Activated naive CD4-positive, alpha-beta T cell treated with anti-CD3 and anti-CD28 coated beads, Interleukin-2, amount 50 U/mL, for 72 hours (primary cell): ENCODE results near the gene SDK2. TPM values are rescaled to one million over a fixed set of nuclear protein-coding genes. Genes with fewer than 3 reads are reported as not detected.
A peak's percentile ranks its signal among the peaks of the same experiment; 100 is the strongest.

Source experiments
- ATAC-seq, 2 donors: fragments of 150-1000 bp; cut with Tn5 transposase; 2 replicates each; pipeline ENCODE4 v1.10.0; 2021; ENCODE audit warnings: mild to moderate bottlenecking in 2 of 2, moderate library complexity in 2 of 2
- DNase-seq, 2 donors: peaks; one replicate each; pipeline ENCODE4 v3.0.0; 2021 to 2022; ENCODE audit warnings: low spot score in 2 of 2
- H3K27ac Mint-ChIP-seq, 2 donors: one replicate each; pipeline ENCODE4 v1.8.0; 2022; ENCODE audit warnings: mild to moderate bottlenecking in 2 of 2, mixed read lengths in 2 of 2
- H3K36me3 Mint-ChIP-seq, 2 donors: one replicate each; pipeline ENCODE4 v1.8.0; 2022; ENCODE audit warnings: mixed read lengths in 2 of 2
- H3K9me3 Mint-ChIP-seq, 2 donors: one replicate each; pipeline ENCODE4 v1.8.0; 2022; ENCODE audit warnings: mixed read lengths in 2 of 2
- total RNA-seq, 2 donors: library from RNA; stranded (reverse); gene quantifications; one replicate each; pipeline ENCODE4 v1.2.3, GENCODE V29; 2022

Gene SDK2
- total RNA-seq, 2 donors from 2014 or later, result 0.66 to 1.5 TPM

DNA sequence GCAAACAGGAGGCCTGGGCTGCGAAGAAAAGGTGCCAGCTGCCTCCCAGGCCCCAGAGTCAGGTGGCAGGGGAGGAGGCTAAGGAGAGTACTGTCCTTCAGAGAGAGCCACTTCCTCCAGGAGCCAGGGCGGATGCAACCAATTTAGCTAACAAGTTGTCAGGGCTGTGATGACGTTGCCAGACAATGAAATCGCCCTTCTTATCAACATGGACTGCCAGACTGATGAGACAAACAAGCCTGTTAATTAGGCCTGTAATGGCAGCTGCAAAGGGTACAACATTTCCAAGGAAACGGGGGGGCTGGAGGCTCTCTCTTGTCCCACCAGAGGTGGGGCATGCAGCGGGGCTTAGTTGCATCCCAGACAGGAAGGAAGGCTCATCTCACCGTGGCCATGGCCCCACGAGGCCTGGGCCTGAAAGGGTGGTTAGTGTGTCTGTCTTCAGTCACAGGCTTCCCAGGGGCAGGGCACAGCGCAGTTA, 111.8 kb downstream of the SDK2 start:
- Mint-ChIP-seq H3K36me3 (no peaks in the 10 kb centered on the region), H3K9me3 (no peaks in the 10 kb centered on the region), H3K27ac (peak overlapping the region in 1 of 2 donors; percentile 58)
- ATAC-seq, result no peak
- DNase-seq, result no peak

DNA sequence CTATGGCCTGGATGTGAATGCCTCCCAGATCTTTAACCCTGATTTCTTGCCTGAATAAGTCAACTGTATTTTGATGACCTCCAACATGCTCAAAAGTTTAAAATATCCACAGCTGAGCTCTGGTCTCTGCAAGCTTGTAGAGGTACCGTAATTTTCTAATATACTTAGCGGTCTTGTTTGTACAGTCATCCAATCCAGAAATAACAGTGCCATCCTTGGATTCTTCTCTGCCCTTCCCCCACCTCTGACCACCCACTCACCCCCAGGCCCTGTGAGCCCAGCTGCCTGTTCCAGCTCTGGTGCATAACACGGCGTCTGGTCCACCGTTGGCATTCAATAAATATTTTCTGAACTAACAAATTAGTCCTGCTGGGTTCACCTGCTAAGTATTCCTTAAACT, 113.1 kb downstream of the SDK2 start:
- H3K9me3 Mint-ChIP-seq, result no peaks in the 10 kb centered on the region
- DNase-seq (no peak), ATAC-seq (no peak)
- peak overlapping the region in 1 of 2 donors; percentile 6 for H3K27ac Mint-ChIP-seq
- no peaks in the 10 kb centered on the region for H3K36me3 Mint-ChIP-seq

DNA sequence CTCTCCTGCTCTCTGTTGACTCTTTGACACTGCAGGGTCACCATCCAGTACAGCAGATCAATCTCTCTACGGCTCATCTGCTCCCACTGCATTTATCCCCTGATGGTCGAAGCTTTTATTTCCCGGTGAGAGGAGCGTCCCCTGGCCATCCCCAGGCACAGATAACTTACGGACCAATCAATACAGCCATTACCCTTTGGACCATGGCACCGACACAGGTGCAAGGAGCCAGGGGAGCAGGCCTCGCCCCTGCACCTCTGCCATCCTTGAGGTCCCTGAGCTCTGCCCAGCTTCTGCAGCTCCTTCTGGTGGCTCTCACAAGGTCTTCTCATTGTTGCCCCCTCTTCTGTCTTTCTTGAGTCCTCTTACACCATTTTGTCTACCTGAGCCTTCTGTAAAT, 115.6 kb downstream of the SDK2 start:
- H3K9me3 Mint-ChIP-seq, result no peaks in the 10 kb centered on the region
- ATAC-seq (no peak), DNase-seq (no peak)
- no peaks in the 10 kb centered on the region for H3K36me3 Mint-ChIP-seq
- no peak overlapping the region for H3K27ac Mint-ChIP-seq

DNA sequence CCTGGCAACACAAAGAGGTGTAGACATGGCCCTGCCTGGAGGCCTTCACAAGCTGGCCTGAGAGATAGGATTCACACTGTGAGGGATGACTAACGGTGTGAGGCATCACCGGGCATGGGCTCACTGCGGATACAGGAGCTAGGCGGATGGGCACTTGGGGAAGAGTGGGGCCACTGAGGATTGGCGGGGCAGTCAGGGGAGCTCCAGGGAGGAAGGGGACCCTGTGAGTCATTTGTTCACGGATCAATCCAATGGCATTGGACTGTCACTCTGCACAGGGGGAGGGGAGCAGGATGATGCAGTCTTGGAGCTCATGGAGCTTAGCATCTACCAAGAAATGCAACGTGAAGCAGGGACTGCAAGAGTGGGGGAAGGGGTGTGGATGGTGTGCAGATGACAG, 117.3 kb downstream of the SDK2 start:
- H3K27ac Mint-ChIP-seq, result no peak overlapping the region
- no peaks in the 10 kb centered on the region for H3K9me3 Mint-ChIP-seq
- ATAC-seq (no peak), DNase-seq (no peak)
- no peaks in the 10 kb centered on the region for H3K36me3 Mint-ChIP-seq

GRCh38 chr17:73524941-73525679, 119.1 kb downstream of the SDK2 start:
- no peaks in the 10 kb centered on the region for H3K9me3 Mint-ChIP-seq
- DNase-seq (no peak), ATAC-seq (no peak)
- no peaks in the 10 kb centered on the region for H3K36me3 Mint-ChIP-seq
- no peak overlapping the region for H3K27ac Mint-ChIP-seq

GRCh38 chr17:73522696-73523095, 121.5 kb downstream of the SDK2 start:
- no peak for ATAC-seq

GRCh38 chr17:73522107-73522506, 122.1 kb downstream of the SDK2 start:
- DNase-seq (no peak), ATAC-seq (no peak)
- Mint-ChIP-seq H3K9me3 (no peaks in the 10 kb centered on the region), H3K27ac (no peak overlapping the region), H3K36me3 (no peaks in the 10 kb centered on the region)

More at GRCh38 chr17:73522696-73523095, 121.5 kb downstream of the SDK2 start:
- Mint-ChIP-seq H3K27ac (no peak overlapping the region), H3K9me3 (no peaks in the 10 kb centered on the region), H3K36me3 (no peaks in the 10 kb centered on the region)
- DNase-seq, result no peak

DNA sequence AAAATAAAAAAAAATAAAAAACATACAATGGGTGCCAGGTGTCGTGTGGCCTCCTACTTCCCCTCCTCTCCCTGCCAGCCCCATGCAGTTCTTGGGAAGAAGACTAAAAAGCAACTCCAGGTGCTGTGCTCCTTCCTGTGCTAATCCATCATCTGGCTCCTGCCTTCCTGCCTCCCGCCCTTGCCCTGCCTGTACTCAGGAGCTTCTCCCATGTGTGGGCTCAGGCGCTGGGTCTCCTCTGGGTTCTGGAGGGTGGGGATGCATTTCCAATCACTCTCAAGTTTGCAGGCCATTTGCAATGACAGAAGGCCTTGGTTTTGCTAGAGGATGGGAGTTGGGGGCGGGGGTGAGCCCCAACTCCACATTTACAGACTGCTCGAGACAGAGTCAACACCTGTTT, 122.9 kb downstream of the SDK2 start:
- H3K27ac Mint-ChIP-seq, result peak overlapping the region in 1 of 2 donors; percentile 50
- DNase-seq (no peak), ATAC-seq (no peak)

DNA sequence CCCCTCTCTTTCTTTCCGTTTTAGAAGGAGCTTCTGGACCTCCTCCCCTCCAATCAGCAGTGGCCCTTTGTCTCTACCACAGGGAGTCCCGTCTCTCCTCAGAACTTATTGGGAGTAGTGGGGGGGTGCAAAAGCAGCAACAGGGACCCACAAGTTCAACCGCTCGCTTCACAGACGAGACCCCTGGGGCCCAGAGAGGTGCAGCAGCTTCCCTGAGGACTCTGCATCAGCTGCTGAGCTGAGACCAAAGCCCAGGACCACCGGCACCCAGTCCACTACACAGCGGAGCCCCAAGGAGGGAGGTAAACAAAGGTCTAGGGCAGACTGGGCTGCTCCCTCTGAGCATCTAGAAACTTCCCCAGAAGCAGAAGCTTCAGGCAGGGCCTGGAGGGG, 123.9 kb downstream of the SDK2 start:
- ATAC-seq, result no peak

More for the DNA sequence above, 122.9 kb downstream of the SDK2 start:
- no peaks in the 10 kb centered on the region for H3K36me3 Mint-ChIP-seq
- no peaks in the 10 kb centered on the region for H3K9me3 Mint-ChIP-seq

GRCh38 chr17:73519714-73520368, 124.4 kb downstream of the SDK2 start:
- ATAC-seq (no peak), DNase-seq (no peak)
- H3K36me3 Mint-ChIP-seq, result no peaks in the 10 kb centered on the region
- peak overlapping the region in 1 of 2 donors; percentile 47 for H3K27ac Mint-ChIP-seq
- no peaks in the 10 kb centered on the region for H3K9me3 Mint-ChIP-seq

More for the DNA sequence above, 123.9 kb downstream of the SDK2 start:
- no peaks in the 10 kb centered on the region for H3K36me3 Mint-ChIP-seq
- DNase-seq, result no peak
- H3K27ac Mint-ChIP-seq, result peak overlapping the region in 1 of 2 donors; percentile 47
- no peaks in the 10 kb centered on the region for H3K9me3 Mint-ChIP-seq

- no peaks in the 10 kb centered on the region for H3K9me3 Mint-ChIP-seq
- H3K36me3 Mint-ChIP-seq, result no peaks in the 10 kb centered on the region
- ATAC-seq (no peak), DNase-seq (no peak)
- no peak overlapping the region for H3K27ac Mint-ChIP-seq
Measured at GRCh38 chr17:73519011-73519410, 125.2 kb downstream of the SDK2 start.

GRCh38 chr17:73516431-73516830, 127.8 kb downstream of the SDK2 start:
- no peaks in the 10 kb centered on the region for H3K36me3 Mint-ChIP-seq
- ATAC-seq, result no peak
- H3K9me3 Mint-ChIP-seq, result no peaks in the 10 kb centered on the region
- DNase-seq, result no peak
- H3K27ac Mint-ChIP-seq, result no peak overlapping the region

DNA sequence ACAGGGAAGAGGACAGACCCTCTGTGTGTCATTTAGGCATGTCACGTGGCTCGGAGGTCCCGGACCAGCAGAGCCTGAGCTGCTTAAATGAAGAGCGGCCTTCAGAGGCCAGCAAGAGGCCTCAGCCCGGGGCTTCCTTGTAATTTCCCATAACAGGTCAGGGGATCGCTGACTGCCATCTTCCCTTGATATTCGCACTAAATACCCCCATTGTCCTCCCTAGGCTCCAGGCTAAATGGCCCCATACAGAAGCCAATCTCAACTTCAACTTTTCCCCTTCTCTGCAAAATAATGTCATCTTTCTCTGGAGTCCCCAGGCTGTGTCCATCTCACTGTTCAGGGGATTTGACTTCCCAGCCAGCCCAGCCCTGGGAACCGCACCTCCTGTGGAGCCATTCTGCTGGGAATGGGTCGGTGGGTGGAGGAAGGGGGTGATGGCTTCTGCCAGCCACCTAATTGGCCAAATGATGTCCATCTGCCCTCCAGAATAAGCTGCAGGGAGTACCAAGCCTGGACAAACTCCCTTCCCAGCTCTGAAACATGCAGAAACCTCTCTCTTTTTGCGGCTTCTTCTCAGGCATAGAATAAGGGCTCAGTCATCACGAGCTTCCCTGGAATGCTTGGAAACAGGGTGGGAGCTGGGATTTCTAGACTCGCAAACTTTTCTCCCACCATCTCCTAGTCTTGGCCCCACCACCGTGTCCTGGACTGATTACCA, 129.9 kb downstream of the SDK2 start:
- ATAC-seq, result no peak
- no peak overlapping the region for H3K27ac Mint-ChIP-seq
- no peaks in the 10 kb centered on the region for H3K9me3 Mint-ChIP-seq
- DNase-seq, result no peak
- H3K36me3 Mint-ChIP-seq, result no peaks in the 10 kb centered on the region

- no peak overlapping the region for H3K27ac Mint-ChIP-seq
- H3K9me3 Mint-ChIP-seq, result no peaks in the 10 kb centered on the region
- ATAC-seq (no peak), DNase-seq (no peak)
- no peaks in the 10 kb centered on the region for H3K36me3 Mint-ChIP-seq
Measured at GRCh38 chr17:73513426-73513825, 130.8 kb downstream of the SDK2 start.

DNA sequence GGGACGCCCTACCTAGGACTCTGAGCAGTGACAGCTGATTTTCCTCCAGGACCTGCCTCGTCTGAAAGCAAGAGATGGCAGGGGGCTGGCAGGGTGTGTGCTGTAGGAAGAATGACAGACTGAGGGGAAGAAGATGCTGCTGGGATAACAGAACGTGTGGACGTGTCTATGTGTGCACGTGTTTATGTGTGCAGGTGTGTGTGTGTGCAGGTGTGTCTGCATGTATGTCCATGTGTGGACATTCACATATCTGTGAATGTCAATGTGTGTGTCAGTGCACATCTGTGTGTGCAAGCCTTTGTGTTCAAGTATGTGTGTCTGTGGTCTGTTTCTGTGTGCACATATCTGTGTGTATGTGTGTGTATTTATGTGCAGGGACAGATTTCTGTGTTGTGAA, 132.5 kb downstream of the SDK2 start:
- H3K36me3 Mint-ChIP-seq, result no peaks in the 10 kb centered on the region
- DNase-seq (no peak), ATAC-seq (no peak)
- H3K9me3 Mint-ChIP-seq, result no peaks in the 10 kb centered on the region
- no peak overlapping the region for H3K27ac Mint-ChIP-seq

- Mint-ChIP-seq H3K36me3 (no peaks in the 10 kb centered on the region), H3K9me3 (no peaks in the 10 kb centered on the region), H3K27ac (no peak overlapping the region)
- ATAC-seq (no peak), DNase-seq (no peak)
Measured at GRCh38 chr17:73510981-73511718, 133.1 kb downstream of the SDK2 start.
